Measurements from ENCODE around the gene WDR90.

WDR90 gene

GRCh38 chr16:676913-677312 lies 27.7 kb downstream of the WDR90 start:
- DNase-seq (ENCODE audit: low spot score): no peak

- DNase-seq (ENCODE audit: low spot score): no peak
Observed at GRCh38 chr16:677316-678190, 28.4 kb downstream of the WDR90 start.

- no peak for DNase-seq (ENCODE audit: low spot score)
Observed at GRCh38 chr16:678209-678857, 29.2 kb downstream of the WDR90 start.

- peak; percentile 85 for DNase-seq (ENCODE audit: low spot score)
Observed at GRCh38 chr16:678858-679813, 30.0 kb downstream of the WDR90 start.

GRCh38 chr16:679814-680624 lies 30.9 kb downstream of the WDR90 start, which contains the start of gene STUB1:
STUB1 (plus strand) TSS chr16:680410; CDS start chr16:680526, 116 bp downstream.
- peak; percentile 98 for DNase-seq (ENCODE audit: low spot score)

GRCh38 chr16:680625-680945 lies 31.4 kb downstream of the WDR90 start:
- no peak for DNase-seq (ENCODE audit: low spot score)

GRCh38 chr16:680967-681745 lies 32.0 kb downstream of the WDR90 start:
- DNase-seq (ENCODE audit: low spot score): peak; percentile 68

- DNase-seq (ENCODE audit: low spot score): no peak
Observed at GRCh38 chr16:681746-682427, 32.7 kb downstream of the WDR90 start.

GRCh38 chr16:682493-683395 lies 33.6 kb downstream of the WDR90 start:
- no peak for DNase-seq (ENCODE audit: low spot score)

GRCh38 chr16:683396-684070 lies 34.4 kb downstream of the WDR90 start:
- DNase-seq (ENCODE audit: low spot score): no peak

GRCh38 chr16:684071-684794 lies 35.1 kb downstream of the WDR90 start, which contains the start of gene JMJD8:
JMJD8 (minus strand) TSS chr16:684334; CDS start chr16:684319, 15 bp downstream.
- peak; percentile 97 for DNase-seq (ENCODE audit: low spot score)

- no peak for DNase-seq (ENCODE audit: low spot score)
Observed at GRCh38 chr16:684961-685696, 36.0 kb downstream of the WDR90 start.

GRCh38 chr16:685967-686366 lies 36.8 kb downstream of the WDR90 start:
- peak; percentile 74 for DNase-seq (ENCODE audit: low spot score)

- no peak for DNase-seq (ENCODE audit: low spot score)
Observed at GRCh38 chr16:686459-687260, 37.5 kb downstream of the WDR90 start.

- no peak for DNase-seq (ENCODE audit: low spot score)
Observed at GRCh38 chr16:687499-687898, 38.3 kb downstream of the WDR90 start.
